ENCODE results near the gene C4orf54.

DNA sequence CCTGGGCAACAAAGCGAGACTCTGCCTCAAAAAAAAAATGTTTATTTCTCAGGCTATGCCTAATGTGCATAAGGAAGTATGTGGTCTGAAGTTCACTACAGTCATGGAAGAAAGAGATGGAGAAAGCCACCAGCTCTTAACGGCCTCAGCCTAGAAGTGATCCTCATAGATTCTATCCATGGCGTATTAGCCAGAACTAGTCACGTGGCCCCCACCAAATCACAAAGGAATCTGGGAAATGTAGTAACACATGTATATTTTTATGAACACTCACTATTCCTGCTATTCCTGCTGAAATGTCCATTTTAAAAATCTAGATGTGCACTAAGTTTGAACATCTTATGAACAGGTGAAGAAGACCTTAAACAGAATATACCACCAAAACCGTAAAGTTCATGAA lies 49.2 kb downstream of the C4orf54 start:
- TF ChIP-seq, protein P1, sequence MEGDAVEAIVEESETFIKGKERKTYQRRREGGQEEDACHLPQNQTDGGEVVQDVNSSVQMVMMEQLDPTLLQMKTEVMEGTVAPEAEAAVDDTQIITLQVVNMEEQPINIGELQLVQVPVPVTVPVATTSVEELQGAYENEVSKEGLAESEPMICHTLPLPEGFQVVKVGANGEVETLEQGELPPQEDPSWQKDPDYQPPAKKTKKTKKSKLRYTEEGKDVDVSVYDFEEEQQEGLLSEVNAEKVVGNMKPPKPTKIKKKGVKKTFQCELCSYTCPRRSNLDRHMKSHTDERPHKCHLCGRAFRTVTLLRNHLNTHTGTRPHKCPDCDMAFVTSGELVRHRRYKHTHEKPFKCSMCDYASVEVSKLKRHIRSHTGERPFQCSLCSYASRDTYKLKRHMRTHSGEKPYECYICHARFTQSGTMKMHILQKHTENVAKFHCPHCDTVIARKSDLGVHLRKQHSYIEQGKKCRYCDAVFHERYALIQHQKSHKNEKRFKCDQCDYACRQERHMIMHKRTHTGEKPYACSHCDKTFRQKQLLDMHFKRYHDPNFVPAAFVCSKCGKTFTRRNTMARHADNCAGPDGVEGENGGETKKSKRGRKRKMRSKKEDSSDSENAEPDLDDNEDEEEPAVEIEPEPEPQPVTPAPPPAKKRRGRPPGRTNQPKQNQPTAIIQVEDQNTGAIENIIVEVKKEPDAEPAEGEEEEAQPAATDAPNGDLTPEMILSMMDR (IDR thresholded peaks at IDR 0.05; ENCODE audit: insufficient read depth, low read length, poor library complexity, severe bottlenecking) = no peak
- TF ChIP-seq EZH2phosphoT487 (conservative IDR thresholded peaks at IDR 0.05; ENCODE audit: low read length) = no peak
